WTC11 (cell line): ENCODE measurements around the gene CTDSP2. TPM values are rescaled to one million over a fixed set of nuclear protein-coding genes. Genes with fewer than 3 reads are reported as not detected.
"Not testable (repeated sequence)": the region's sequence is repeated elsewhere in the genome, so short reads cannot be mapped to it uniquely, and the experiment has no call there.

Source experiments
- ATAC-seq: fragments of 200-7000 bp; cut with Tn5 transposase; 2 replicates; pipeline ENCODE4 v1.10.0; 2021; ENCODE audit warnings: mild to moderate bottlenecking, moderate library complexity
- CTCF ChIA-PET: fragments of 300-600 bp; sonication (Branson Sonifier 250); formaldehyde crosslinking; loops from one replicate; lab custom pipeline; 2021; ENCODE audit warnings: antibody characterized with exemption; lab: Charles Lee
- POLR2A ChIA-PET: fragments of 350-600 bp; sonication (Branson Sonifier 250); formaldehyde crosslinking; loops from one replicate; lab custom pipeline; 2021; ENCODE audit warnings: antibody characterized with exemption; lab: Charles Lee
- DNase-seq: peaks from one replicate; pipeline ENCODE4 v3.0.0; 2021; ENCODE audit warnings: low spot score
- H3K27ac Mint-ChIP-seq: 2 replicates; pipeline ENCODE4 v1.8.0; 2021; ENCODE audit warnings: mixed read lengths
- H3K27me3 Mint-ChIP-seq: 2 replicates; pipeline ENCODE4 v1.8.0; 2021; ENCODE audit warnings: low read depth, mild to moderate bottlenecking, moderate library complexity, mixed read lengths
- H3K36me3 Mint-ChIP-seq: 2 replicates; pipeline ENCODE4 v1.8.0; 2021; ENCODE audit warnings: mixed read lengths
- H3K4me1 Mint-ChIP-seq: 2 replicates; pipeline ENCODE4 v1.8.0; 2022; ENCODE audit warnings: mixed read lengths
- H3K4me3 Mint-ChIP-seq: 2 replicates; pipeline ENCODE4 v1.8.0; 2021; ENCODE audit warnings: mild to moderate bottlenecking, moderate library complexity, mixed read lengths
- H3K9me3 Mint-ChIP-seq: 2 replicates; pipeline ENCODE4 v1.8.0; 2021; ENCODE audit warnings: mixed read lengths
- ATF1 ChIP-seq: sonication (generic); formaldehyde crosslinking; IDR thresholded peaks from 2 replicates; pipeline ENCODE4 v1.8.1; 2023; ENCODE audit warnings: mild to moderate bottlenecking, moderate library complexity, missing genetic modification reagents
- ATF6 ChIP-seq: sonication (generic); formaldehyde crosslinking; IDR thresholded peaks from 2 replicates; pipeline ENCODE4 v1.8.1; 2023; ENCODE audit warnings: mild to moderate bottlenecking, missing genetic modification reagents
- ETV6 ChIP-seq: sonication (generic); formaldehyde crosslinking; IDR thresholded peaks from 2 replicates; pipeline ENCODE4 v1.8.1; 2022; ENCODE audit warnings: mild to moderate bottlenecking, missing genetic modification reagents
- GABPB1 ChIP-seq: sonication (generic); formaldehyde crosslinking; IDR thresholded peaks from 2 replicates; pipeline ENCODE4 v1.8.1; 2023; ENCODE audit warnings: mild to moderate bottlenecking, missing genetic modification reagents
- IRF2 ChIP-seq: sonication (generic); formaldehyde crosslinking; IDR thresholded peaks from 2 replicates; pipeline ENCODE4 v1.8.0; 2022; ENCODE audit warnings: low read depth, missing genetic modification reagents, borderline replicate concordance
- NFYB ChIP-seq: sonication (generic); formaldehyde crosslinking; conservative IDR thresholded peaks from 2 replicates; pipeline ENCODE4 v1.8.0; 2022; ENCODE audit warnings: low read depth, missing genetic modification reagents
- NR1H2 ChIP-seq: sonication (generic); formaldehyde crosslinking; IDR thresholded peaks from 2 replicates; pipeline ENCODE4 v1.9.0; 2021; ENCODE audit warnings: mild to moderate bottlenecking, moderate library complexity, missing genetic modification reagents
- NR3C1 ChIP-seq: sonication (generic); formaldehyde crosslinking; conservative IDR thresholded peaks from 2 replicates; pipeline ENCODE4 v1.8.1; 2023; ENCODE audit warnings: low read depth, mild to moderate bottlenecking, missing genetic modification reagents
- PREB ChIP-seq: sonication (generic); formaldehyde crosslinking; IDR thresholded peaks from 2 replicates; pipeline ENCODE4 v1.8.1; 2022; ENCODE audit warnings: mild to moderate bottlenecking, missing genetic modification reagents, moderate library complexity, borderline replicate concordance
- RORB ChIP-seq: fragments of 250-450 bp; sonication (Bioruptor Pico); IDR thresholded peaks from 2 replicates; pipeline ENCODE4 v1.9.0; 2021; ENCODE audit warnings: mild to moderate bottlenecking
- TCF7 ChIP-seq: sonication (generic); formaldehyde crosslinking; IDR thresholded peaks from 2 replicates; pipeline ENCODE4 v1.8.0; 2022; ENCODE audit warnings: mild to moderate bottlenecking, low read depth, missing genetic modification reagents, moderate library complexity
- TEAD1 ChIP-seq: sonication (generic); formaldehyde crosslinking; IDR thresholded peaks from 2 replicates; pipeline ENCODE4 v1.8.0; 2022; ENCODE audit warnings: mild to moderate bottlenecking, missing genetic modification reagents
- ZNF121 ChIP-seq: sonication (generic); formaldehyde crosslinking; IDR thresholded peaks from 2 replicates; pipeline ENCODE4 v1.8.0; 2023; ENCODE audit warnings: missing genetic modification reagents
- ZNF317 ChIP-seq: sonication (generic); formaldehyde crosslinking; IDR thresholded peaks from 2 replicates; pipeline ENCODE4 v1.8.1; 2023; ENCODE audit warnings: low read depth, mild to moderate bottlenecking, moderate library complexity, missing genetic modification reagents, borderline replicate concordance
- ZNF425 ChIP-seq: fragments of 250-450 bp; sonication (Bioruptor Pico); conservative IDR thresholded peaks from 2 replicates; pipeline ENCODE4 v1.9.0; 2021; ENCODE audit warnings: mild to moderate bottlenecking
- ZSCAN18 ChIP-seq: fragments of 250-450 bp; sonication (Bioruptor Pico); IDR thresholded peaks from 2 replicates; pipeline ENCODE4 v2.1.2; 2022; ENCODE audit warnings: mild to moderate bottlenecking, moderate library complexity
- total RNA-seq: library from RNA; stranded (reverse); gene quantifications from 3 replicates; pipeline ENCODE4 v1.2.3, GENCODE V29; 2021
- TF ChIP-seq, protein P1 (sequence below): sonication (generic); formaldehyde crosslinking; IDR thresholded peaks from 2 replicates; pipeline ENCODE4 v1.8.0; 2022; ENCODE audit warnings: mild to moderate bottlenecking, missing genetic modification reagents
- TF ChIP-seq, protein P2 (sequence below): sonication (generic); formaldehyde crosslinking; IDR thresholded peaks from 2 replicates; pipeline ENCODE4 v1.8.1; 2022; ENCODE audit warnings: missing genetic modification reagents, borderline replicate concordance

Gene CTDSP2
- total RNA-seq, 1 experiment from 2014 or later = 122 TPM

DNA sequence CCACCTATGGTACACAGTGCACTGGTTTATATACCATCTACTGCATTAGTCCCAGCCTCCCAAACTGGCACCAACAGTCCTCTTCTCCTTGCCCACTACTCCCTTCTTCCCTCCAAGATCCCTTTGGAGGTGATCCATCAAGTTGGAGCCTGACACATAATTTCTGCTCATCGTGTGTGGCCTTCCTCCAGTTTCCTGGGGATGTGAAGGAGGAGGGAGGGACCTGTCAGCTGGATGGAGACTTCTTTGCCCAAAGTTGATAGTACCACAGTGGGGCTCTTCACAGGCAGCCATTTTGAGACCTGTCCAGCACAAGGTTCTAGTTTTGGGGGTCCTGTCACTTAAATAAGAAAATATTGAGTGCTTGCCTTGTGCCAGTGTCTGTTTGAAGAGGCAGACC lies 17.1 kb upstream of the CTDSP2 start:
- TF ChIP-seq NFYB = no peak
- TF ChIP-seq ZNF121 = no peak
- no peak for TF ChIP-seq TEAD1 (CRISPR knock-in tag)
- TF ChIP-seq NR3C1 (CRISPR knock-in tag) = no peak
- Mint-ChIP-seq H3K4me1 (peaks cover 28% of the 10 kb centered on the region), H3K27ac (no peak overlapping the region), H3K36me3 (no peaks in the 10 kb centered on the region), H3K27me3 (peaks cover 40% of the 10 kb centered on the region), H3K9me3 (no peaks in the 10 kb centered on the region), H3K4me3 (no peak overlapping the region)
- ATAC-seq = no peak
- ChIA-PET CTCF (interaction anchor here (1.2 to 2.5 kb wide), 7 partner anchors 11 to 40 kb away, joined by 3 to 40 read pairs (median 13); partner anchors contain the start of gene CTDSP2), POLR2A (interaction anchor here (1.9 to 2.6 kb wide), 3 partner anchors 12 to 19 kb away, joined by 10 to 22 read pairs (median 12); partner anchors contain the start of gene CTDSP2)
- DNase-seq = no peak

GRCh38 chr12:57861967-57862366 lies 15.4 kb upstream of the CTDSP2 start:
- Mint-ChIP-seq H3K4me3 (no peak overlapping the region), H3K4me1 (peaks cover 22% of the 10 kb centered on the region), H3K9me3 (no peaks in the 10 kb centered on the region), H3K27me3 (peaks cover 36% of the 10 kb centered on the region), H3K27ac (no peak overlapping the region), H3K36me3 (no peaks in the 10 kb centered on the region)
- ChIA-PET CTCF (interaction anchor here (1.0 to 2.8 kb wide), 4 partner anchors 10 to 136 kb away, joined by 3 to 16 read pairs (median 4); no protein-coding TSS in a partner anchor), POLR2A (interaction anchor here (1.5 to 1.6 kb wide), 3 partner anchors 10 to 17 kb away, joined by 4 to 9 read pairs (median 5); partner anchors contain the start of gene CTDSP2)
- ATAC-seq (peak; percentile 38), DNase-seq (no peak)
- no peak for TF ChIP-seq GABPB1 (CRISPR knock-in tag)
- TF ChIP-seq TCF7 = no peak
- no peak for TF ChIP-seq NR1H2 (CRISPR knock-in tag)
- TF ChIP-seq ETV6 = no peak

GRCh38 chr12:57860883-57861282 lies 14.4 kb upstream of the CTDSP2 start:
- ChIA-PET POLR2A (interaction anchor here (1.5 kb wide), 1 partner anchor 16 kb away, joined by 9 read pairs; the partner anchor contains the start of gene CTDSP2), CTCF (interaction anchor here (1.0 to 2.8 kb wide), 2 partner anchors 9 to 12 kb away, joined by 6 to 16 read pairs; no protein-coding TSS in a partner anchor)
- DNase-seq, H3K9me3 Mint-ChIP-seq, H3K36me3 Mint-ChIP-seq, H3K4me3 Mint-ChIP-seq, H3K27ac Mint-ChIP-seq, ATAC-seq: not testable (repeated sequence)
- Mint-ChIP-seq H3K27me3 (peaks cover 36% of the 10 kb centered on the region), H3K4me1 (peaks cover 19% of the 10 kb centered on the region)

DNA sequence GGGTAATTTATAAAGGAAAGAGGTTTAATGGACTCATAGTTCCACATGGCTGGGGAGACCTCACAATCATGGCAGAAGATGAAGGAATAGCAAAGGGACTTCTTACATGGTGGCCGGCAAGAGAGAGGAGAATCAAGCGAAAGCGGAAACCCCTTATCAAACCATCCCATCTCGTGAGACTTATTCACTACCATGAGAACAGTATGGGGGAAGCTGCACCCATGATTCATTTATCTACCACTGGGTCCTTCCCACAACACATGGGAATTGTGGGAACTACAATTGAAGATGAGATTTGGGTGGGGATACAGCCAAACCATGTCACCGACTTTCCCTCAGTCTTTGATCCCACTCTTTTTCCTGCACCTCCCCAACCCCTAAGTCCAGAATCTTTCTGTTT lies 12.6 kb upstream of the CTDSP2 start:
- TF ChIP-seq, protein P1, sequence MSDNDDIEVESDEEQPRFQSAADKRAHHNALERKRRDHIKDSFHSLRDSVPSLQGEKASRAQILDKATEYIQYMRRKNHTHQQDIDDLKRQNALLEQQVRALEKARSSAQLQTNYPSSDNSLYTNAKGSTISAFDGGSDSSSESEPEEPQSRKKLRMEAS (CRISPR knock-in tag) = no peak
- TF ChIP-seq ZNF425 (no peak), IRF2 (CRISPR knock-in tag) (no peak), RORB (no peak), ATF1 (no peak), ZSCAN18 (CRISPR knock-in tag) (no peak), PREB (CRISPR knock-in tag) (no peak), ZNF317 (CRISPR knock-in tag) (no peak), ATF6 (CRISPR knock-in tag) (no peak)
- TF ChIP-seq, protein P2, sequence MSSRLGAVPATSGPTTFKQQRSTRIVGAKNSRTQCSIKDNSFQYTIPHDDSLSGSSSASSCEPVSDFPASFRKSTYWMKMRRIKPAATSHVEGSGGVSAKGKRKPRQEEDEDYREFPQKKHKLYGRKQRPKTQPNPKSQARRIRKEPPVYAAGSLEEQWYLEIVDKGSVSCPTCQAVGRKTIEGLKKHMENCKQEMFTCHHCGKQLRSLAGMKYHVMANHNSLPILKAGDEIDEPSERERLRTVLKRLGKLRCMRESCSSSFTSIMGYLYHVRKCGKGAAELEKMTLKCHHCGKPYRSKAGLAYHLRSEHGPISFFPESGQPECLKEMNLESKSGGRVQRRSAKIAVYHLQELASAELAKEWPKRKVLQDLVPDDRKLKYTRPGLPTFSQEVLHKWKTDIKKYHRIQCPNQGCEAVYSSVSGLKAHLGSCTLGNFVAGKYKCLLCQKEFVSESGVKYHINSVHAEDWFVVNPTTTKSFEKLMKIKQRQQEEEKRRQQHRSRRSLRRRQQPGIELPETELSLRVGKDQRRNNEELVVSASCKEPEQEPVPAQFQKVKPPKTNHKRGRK (CRISPR knock-in tag) = no peak
- TF ChIP-seq, all 79 proteins: peak for 0
- no peaks in the 10 kb centered on the region for H3K36me3 Mint-ChIP-seq
- no peak overlapping the region for H3K4me3 Mint-ChIP-seq
- no peak overlapping the region for H3K27ac Mint-ChIP-seq
- ChIA-PET POLR2A (no interaction called here), CTCF (no interaction called here)
- H3K4me1 Mint-ChIP-seq = peaks cover 14% of the 10 kb centered on the region
- H3K9me3 Mint-ChIP-seq = peaks cover 9% of the 10 kb centered on the region
- H3K27me3 Mint-ChIP-seq = peaks cover 25% of the 10 kb centered on the region
- no peak for DNase-seq
- ATAC-seq = no peak

DNA sequence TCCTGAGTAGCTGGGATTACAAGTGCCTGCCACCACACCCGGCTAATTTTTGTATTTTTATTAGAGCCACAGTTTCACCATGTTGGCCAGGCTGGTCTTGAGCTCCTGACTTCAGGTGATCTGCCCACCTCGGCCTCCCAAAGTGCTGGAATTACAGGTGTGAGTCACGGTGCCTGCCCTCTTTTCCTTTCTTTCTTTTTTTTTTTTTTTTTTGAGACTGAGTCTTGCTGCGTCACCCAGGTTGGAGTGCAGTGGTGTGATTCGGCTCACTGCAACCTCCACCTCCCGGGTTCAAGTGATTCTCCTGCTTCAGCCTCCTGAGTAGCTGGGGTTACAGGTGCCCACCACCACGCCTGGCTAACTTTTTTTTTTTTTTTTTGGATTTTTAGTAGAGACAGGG lies 11.6 kb upstream of the CTDSP2 start:
- Mint-ChIP-seq H3K27me3 (peaks cover 15% of the 10 kb centered on the region), H3K4me1 (peaks cover 22% of the 10 kb centered on the region)
- not testable (repeated sequence) for ATAC-seq, H3K36me3 Mint-ChIP-seq, H3K27ac Mint-ChIP-seq, H3K9me3 Mint-ChIP-seq, H3K4me3 Mint-ChIP-seq, DNase-seq
- ChIA-PET CTCF (interaction anchor here (1.0 kb wide), 1 partner anchor 39 kb away, joined by 4 read pairs; no protein-coding TSS in a partner anchor), POLR2A (interaction anchor here (0.9 kb wide), 1 partner anchor 11 kb away, joined by 3 read pairs; the partner anchor contains the start of gene CTDSP2)
